ENCODE measurements around the gene PHKA1.
"Not testable (repeated sequence)": the region's sequence is repeated elsewhere in the genome, so short reads cannot be mapped to it uniquely, and the experiment has no call there.

Gene PHKA1

GRCh38 chrX:72572248-72573157 is 141.6 kb downstream of the PHKA1 start, which contains the start of gene HDAC8:
HDAC8 (minus strand) TSS chrX:72572843; CDS start chrX:72572761, 82 bp downstream.
- DNase-seq (ENCODE audit: low read depth): peak; percentile 88

- peak; percentile 92 for DNase-seq (ENCODE audit: low read depth)
Measured at GRCh38 chrX:72569786-72570185, 144.3 kb downstream of the PHKA1 start.

- DNase-seq (ENCODE audit: low read depth): peak; percentile 83
Measured at GRCh38 chrX:72568406-72569092, 145.6 kb downstream of the PHKA1 start.

GRCh38 chrX:72566448-72566847 is 147.7 kb downstream of the PHKA1 start:
- DNase-seq (ENCODE audit: low read depth): no peak

GRCh38 chrX:72559655-72560054 is 154.5 kb downstream of the PHKA1 start:
- not testable (repeated sequence) for DNase-seq (ENCODE audit: low read depth)

- peak; percentile 46 for DNase-seq (ENCODE audit: low read depth)
Measured at GRCh38 chrX:72554448-72555140, 159.5 kb downstream of the PHKA1 start.

DNA sequence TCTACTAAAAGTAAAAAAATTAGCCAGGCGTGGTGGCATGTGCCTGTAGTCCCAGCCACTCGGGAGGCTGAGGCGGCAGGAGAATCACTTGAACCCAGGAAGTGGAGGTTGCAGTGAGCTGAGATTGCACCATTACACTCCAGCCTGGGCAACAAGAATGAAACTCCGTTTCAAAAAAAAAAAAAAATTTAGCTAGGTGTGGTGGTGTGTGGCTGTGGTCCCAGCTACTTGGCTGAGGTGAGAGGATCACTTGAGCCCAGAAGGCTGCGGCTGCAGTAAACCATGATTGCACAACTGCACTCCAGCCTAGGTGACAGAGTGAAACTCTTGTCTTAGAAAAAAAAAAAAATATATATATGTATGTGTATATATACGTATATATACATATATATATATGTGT is 161.7 kb downstream of the PHKA1 start:
- DNase-seq (ENCODE audit: low read depth): not testable (repeated sequence)

DNA sequence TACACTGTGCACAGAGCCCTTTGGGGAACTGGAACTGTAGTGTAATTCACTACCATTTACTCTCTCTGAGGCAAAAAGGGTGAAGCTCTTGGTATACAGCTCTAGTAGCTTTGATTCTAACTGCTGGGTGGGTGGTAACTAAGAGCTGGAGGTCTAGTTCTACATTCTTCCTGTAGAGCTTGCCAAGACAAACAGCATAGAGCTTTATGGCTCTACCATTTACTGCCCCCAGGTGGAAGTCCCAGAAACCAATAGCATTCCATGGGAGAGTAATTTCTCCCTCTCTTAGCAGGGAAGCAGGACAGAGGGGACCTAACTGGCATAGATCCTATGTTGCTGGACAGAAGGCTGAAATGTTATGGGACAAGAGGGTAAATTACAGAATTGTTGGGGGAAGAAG is 168.1 kb downstream of the PHKA1 start:
- DNase-seq (ENCODE audit: low read depth): peak; percentile 26

DNA sequence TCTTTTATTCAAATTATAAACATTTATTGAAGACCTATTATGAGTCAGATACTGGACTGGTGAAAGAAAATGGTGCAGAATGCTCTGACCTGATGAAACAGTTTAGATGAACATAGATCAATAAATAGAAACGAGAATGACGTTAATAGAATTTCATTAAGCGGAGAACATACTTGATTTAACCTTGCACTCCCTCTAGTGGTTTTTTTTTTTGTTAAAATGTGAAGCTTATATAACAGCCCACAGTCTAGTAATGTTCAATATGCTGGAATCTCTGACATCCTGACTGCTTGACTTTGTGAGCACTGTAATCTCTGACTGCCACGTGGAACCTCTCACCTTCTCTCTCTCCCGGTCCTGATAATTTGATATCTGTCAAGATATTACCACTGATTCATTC is 173.8 kb downstream of the PHKA1 start:
- DNase-seq (ENCODE audit: low read depth): peak; percentile 44

DNA sequence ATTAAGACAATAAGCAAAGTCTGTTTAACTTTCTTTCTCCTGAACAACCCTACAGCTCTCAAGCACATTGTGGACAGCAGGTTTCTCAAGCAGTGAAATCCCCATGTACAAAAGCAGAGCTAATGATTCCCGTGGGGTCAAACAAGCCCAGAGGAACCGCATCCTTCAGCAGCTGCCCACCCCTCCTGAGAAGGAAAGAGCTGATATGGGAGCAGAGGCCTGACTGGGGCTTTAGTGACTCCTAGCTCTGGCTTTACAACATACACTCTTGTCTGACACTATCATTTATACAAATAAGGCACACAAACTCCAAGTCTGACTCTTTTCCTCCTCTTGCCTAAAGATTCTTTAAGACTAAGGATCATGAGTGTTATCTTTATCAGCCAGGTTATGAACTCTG is 174.3 kb downstream of the PHKA1 start:
- DNase-seq (ENCODE audit: low read depth): peak; percentile 4

GRCh38 chrX:72536542-72536941 is 177.6 kb downstream of the PHKA1 start:
- no peak for DNase-seq (ENCODE audit: low read depth)

- DNase-seq (ENCODE audit: low read depth): peak; percentile 47
Measured at GRCh38 chrX:72532366-72532765, 181.7 kb downstream of the PHKA1 start.

Measured in iris pigment epithelial cell (primary cell).